ENCODE data around the gene PCIF1. TPM values are rescaled to one million over a fixed set of nuclear protein-coding genes. Genes with fewer than 3 reads are reported as not detected.

The PCIF1 gene
- total RNA-seq, 1 donor from 2014 or later, result 22.4 TPM

DNA sequence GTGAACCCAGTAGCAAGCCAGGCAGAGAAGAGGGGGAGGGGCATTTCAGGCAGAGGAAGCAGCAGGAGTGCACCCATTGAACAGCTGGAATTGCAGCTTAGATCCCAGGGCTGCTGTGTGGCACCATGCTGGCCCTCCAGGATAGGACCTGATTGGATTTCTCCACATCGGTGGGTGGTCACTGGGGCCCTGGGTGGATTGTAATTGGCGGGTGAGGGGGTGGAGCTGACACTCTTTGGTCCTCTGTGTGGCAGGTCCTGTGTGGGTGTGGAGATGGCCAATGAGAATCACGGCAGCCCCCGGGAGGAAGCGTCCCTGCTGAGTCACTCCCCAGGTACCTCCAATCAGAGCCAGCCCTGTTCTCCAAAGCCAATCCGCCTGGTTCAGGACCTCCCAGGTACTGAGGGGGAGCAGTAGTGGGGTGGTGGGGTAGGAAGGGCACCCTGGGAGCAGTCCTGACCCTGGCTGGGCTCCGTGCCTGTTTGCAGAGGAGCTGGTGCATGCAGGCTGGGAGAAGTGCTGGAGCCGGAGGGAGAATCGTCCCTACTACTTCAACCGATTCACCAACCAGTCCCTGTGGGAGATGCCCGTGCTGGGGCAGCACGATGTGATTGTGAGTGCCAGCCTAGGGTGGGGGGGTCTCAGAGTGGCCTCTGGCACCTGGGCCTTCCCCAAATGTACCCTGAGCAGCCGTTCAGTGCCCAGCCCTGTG lies 4.4 kb downstream of the PCIF1 start:
- Histone ChIP-seq H3K27me3 (ENCODE audit: control insufficient read depth, insufficient read depth, low read length) (no peaks in the 10 kb centered on the region), H3K36me3 (ENCODE audit: control insufficient read depth, insufficient read depth, low read length) (peaks cover 9% of the 10 kb centered on the region), H3K4me3 (ENCODE audit: low read depth, low read length) (no peak overlapping the region)
- TF ChIP-seq, protein P1, sequence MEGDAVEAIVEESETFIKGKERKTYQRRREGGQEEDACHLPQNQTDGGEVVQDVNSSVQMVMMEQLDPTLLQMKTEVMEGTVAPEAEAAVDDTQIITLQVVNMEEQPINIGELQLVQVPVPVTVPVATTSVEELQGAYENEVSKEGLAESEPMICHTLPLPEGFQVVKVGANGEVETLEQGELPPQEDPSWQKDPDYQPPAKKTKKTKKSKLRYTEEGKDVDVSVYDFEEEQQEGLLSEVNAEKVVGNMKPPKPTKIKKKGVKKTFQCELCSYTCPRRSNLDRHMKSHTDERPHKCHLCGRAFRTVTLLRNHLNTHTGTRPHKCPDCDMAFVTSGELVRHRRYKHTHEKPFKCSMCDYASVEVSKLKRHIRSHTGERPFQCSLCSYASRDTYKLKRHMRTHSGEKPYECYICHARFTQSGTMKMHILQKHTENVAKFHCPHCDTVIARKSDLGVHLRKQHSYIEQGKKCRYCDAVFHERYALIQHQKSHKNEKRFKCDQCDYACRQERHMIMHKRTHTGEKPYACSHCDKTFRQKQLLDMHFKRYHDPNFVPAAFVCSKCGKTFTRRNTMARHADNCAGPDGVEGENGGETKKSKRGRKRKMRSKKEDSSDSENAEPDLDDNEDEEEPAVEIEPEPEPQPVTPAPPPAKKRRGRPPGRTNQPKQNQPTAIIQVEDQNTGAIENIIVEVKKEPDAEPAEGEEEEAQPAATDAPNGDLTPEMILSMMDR (IDR thresholded peaks at IDR 0.05; ENCODE audit: insufficient read depth, low read length, poor library complexity, severe bottlenecking), result no peak
- DNase-seq (ENCODE audit: low read depth), result no peak

DNA sequence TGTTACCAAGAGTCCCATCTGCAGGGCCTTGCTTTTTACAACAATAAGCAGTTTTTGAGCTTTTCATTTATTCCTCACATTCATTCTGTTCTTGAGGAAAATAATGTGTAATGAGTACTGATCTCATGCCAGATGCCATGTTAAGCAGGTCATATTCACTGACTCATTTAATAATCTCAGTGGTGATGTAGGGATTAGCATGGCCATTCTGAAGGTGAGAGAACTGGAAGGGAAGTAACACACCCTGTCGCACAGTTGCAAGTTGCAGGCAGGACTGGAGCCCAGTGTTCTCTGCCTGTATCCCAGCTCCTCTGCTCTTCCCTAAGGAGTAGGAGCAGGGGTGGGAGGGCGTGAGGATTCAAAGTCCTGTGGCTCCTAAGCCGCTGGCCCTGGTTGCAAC lies 5.6 kb downstream of the PCIF1 start:
- TF ChIP-seq, protein P1 (IDR thresholded peaks at IDR 0.05; ENCODE audit: insufficient read depth, low read length, poor library complexity, severe bottlenecking), result no peak
- Histone ChIP-seq H3K27me3 (ENCODE audit: control insufficient read depth, insufficient read depth, low read length) (no peaks in the 10 kb centered on the region), H3K36me3 (ENCODE audit: control insufficient read depth, insufficient read depth, low read length) (peaks cover 11% of the 10 kb centered on the region), H3K4me3 (ENCODE audit: low read depth, low read length) (no peak overlapping the region)
- no peak for DNase-seq (ENCODE audit: low read depth)

DNA sequence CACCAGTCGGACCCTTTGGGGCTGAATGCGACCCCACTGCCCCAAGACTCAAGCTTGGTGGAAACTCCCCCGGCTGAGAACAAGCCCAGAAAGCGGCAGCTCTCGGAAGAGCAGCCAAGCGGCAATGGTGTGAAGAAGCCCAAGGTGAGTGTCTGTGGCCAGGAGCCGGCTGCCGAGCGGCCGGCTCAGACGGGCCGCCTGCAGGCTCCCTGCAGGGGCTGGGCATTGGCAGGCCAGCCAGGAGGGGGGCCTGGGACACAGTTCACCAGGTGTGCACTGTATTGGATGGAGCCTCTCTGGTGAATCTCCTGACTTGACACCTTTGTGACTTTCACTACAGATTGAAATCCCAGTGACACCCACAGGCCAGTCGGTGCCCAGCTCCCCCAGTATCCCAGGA lies 6.0 kb downstream of the PCIF1 start:
- TF ChIP-seq, protein P1 (IDR thresholded peaks at IDR 0.05; ENCODE audit: insufficient read depth, low read length, poor library complexity, severe bottlenecking), result no peak
- Histone ChIP-seq H3K27me3 (ENCODE audit: control insufficient read depth, insufficient read depth, low read length) (no peaks in the 10 kb centered on the region), H3K4me3 (ENCODE audit: low read depth, low read length) (no peak overlapping the region), H3K36me3 (ENCODE audit: control insufficient read depth, insufficient read depth, low read length) (peaks cover 11% of the 10 kb centered on the region)
- DNase-seq (ENCODE audit: low read depth), result no peak

DNA sequence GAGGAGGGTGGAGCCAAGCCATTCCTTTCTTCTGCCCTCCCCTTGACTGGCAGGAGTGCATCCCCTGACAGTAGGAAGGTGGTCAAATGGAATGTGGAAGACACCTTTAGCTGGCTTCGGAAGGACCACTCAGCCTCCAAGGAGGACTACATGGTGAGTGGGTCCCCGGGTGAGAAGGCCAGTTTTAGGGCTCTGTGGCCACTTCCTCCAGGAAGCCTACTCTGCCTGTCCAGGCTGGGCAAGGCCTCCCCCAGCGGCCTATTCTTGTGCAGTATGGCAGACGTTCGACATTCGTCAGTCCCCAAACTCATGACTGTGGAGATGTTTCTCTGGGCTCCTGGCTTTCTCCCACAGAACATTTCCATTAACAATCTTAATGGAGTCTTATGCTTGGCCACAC lies 9.1 kb downstream of the PCIF1 start:
- DNase-seq (ENCODE audit: low read depth), result no peak
- TF ChIP-seq, protein P1 (IDR thresholded peaks at IDR 0.05; ENCODE audit: insufficient read depth, low read length, poor library complexity, severe bottlenecking), result no peak
- Histone ChIP-seq H3K27me3 (ENCODE audit: control insufficient read depth, insufficient read depth, low read length) (no peaks in the 10 kb centered on the region), H3K4me3 (ENCODE audit: low read depth, low read length) (no peak overlapping the region), H3K36me3 (ENCODE audit: control insufficient read depth, insufficient read depth, low read length) (peaks cover 10% of the 10 kb centered on the region)

DNA sequence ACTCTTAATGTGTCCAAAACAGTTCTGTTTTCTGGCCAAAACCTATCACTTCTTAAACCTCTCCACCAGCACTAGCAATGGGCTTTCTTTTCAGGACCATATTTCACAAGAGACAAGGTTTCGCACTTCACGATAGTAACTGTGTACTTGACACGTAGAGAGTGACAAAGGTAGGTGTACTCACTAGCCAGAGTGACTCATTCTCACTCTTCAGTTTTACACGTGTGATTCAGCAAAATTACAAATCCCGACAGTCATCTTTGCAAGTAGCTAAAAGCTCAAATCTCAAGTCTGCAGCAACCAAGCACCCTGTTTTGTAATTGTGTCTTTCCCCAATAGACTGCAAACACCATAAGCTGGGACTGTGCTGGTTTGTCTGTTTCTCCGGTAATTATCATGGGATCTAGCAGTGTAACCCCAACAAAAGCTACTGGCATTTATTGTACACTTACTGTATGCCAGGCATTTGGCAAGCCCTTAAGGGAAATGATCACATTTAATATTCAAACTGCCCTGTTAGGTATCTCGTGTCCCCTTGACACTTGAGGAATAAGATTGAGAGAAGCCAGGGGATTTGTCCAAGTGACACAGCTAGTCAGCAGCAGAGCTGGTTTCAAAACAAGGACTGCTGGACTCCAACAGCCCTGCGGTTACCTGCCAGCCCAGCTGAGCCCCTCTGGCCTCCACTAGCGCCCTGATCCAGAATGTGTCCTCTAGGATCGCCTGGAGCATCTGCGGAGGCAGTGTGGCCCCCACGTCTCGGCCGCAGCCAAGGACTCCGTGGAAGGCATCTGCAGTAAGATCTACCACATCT lies 9.9 kb downstream of the PCIF1 start:
- DNase-seq (ENCODE audit: low read depth), result no peak
- Histone ChIP-seq H3K27me3 (ENCODE audit: control insufficient read depth, insufficient read depth, low read length) (no peaks in the 10 kb centered on the region), H3K4me3 (ENCODE audit: low read depth, low read length) (no peak overlapping the region), H3K36me3 (ENCODE audit: control insufficient read depth, insufficient read depth, low read length) (peaks cover 9% of the 10 kb centered on the region)
- TF ChIP-seq, protein P1 (IDR thresholded peaks at IDR 0.05; ENCODE audit: insufficient read depth, low read length, poor library complexity, severe bottlenecking), result no peak

All from kidney epithelial cell (primary cell).